Right atrium auricular region (tissue), 2 donors: Measurements from ENCODE around the gene TXNRD2. TPM values are rescaled to one million over a fixed set of nuclear protein-coding genes. Genes with fewer than 3 reads are reported as not detected.

Experiments used
- DNase-seq: peaks from one replicate; pipeline ENCODE4 v3.0.0-alpha.2; 2019; ENCODE audit warnings: low spot score
- H3K27ac ChIP-seq, 2 donors: fragments of 200-600 bp; sonication (generic); 1 replicate in 1 of 2; 2 replicates in 1 of 2; pipeline ENCODE4 v1.5.1; 2016 to 2019
- H3K27me3 ChIP-seq, 2 donors: fragments of 200-600 bp; sonication (generic); one replicate each; pipeline versions ENCODE4 v1.5.1 to v1.6.0; 2017 to 2019
- H3K36me3 ChIP-seq: fragments of 200-600 bp; sonication (generic); one replicate; pipeline ENCODE4 v1.5.1; 2016
- H3K4me1 ChIP-seq, 2 donors: fragments of 200-600 bp; sonication (generic); one replicate each; pipeline versions ENCODE4 v1.5.1 to v1.6.0; 2017 to 2019
- H3K4me3 ChIP-seq, 2 donors: fragments of 200-600 bp; sonication (generic); 1 replicate in 1 of 2; 2 replicates in 1 of 2; pipeline ENCODE4 v1.5.1; 2017 to 2019; ENCODE audit warnings: mild to moderate bottlenecking in 1 of 2, moderate library complexity in 1 of 2
- H3K9me3 ChIP-seq, 2 donors: fragments of 200-600 bp; sonication (generic); one replicate each; pipeline ENCODE4 v1.5.1; 2019
- total RNA-seq, 2 donors: library from RNA; depleted of rRNA; stranded (reverse); fragments of >200 nt; gene quantifications; one replicate each; pipeline ENCODE4 v1.1.0, GENCODE V29; 2016
- TF ChIP-seq, protein P1 (sequence below), 2 donors: fragments of 200-600 bp; sonication (generic); IDR thresholded peaks; one replicate each; pipeline ENCODE4 v1.5.1; 2019; ENCODE audit warnings: antibody characterized with exemption in 2 of 2

TXNRD2 gene
- total RNA-seq, 2 donors from 2014 or later: 16.2 to 18.4 TPM

DNA sequence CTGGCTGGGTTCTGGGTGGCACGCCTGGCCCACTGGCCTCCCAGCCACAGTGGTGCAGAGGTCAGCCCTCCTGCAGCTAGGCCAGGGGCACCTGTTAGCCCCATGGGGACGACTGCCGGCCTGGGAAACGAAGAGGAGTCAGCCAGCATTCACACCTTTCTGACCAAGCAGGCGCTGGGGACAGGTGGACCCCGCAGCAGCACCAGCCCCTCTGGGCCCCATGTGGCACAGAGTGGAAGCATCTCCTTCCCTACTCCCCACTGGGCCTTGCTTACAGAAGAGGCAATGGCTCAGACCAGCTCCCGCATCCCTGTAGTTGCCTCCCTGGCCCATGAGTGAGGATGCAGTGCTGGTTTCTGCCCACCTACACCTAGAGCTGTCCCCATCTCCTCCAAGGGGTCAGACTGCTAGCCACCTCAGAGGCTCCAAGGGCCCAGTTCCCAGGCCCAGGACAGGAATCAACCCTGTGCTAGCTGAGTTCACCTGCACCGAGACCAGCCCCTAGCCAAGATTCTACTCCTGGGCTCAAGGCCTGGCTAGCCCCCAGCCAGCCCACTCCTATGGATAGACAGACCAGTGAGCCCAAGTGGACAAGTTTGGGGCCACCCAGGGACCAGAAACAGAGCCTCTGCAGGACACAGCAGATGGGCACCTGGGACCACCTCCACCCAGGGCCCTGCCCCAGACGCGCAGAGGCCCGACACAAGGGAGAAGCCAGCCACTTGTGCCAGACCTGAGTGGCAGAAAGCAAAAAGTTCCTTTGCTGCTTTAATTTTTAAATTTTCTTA, 27.7 kb upstream of the TXNRD2 start:
- H3K36me3 ChIP-seq: peaks cover 48% of the 10 kb centered on the region
- peaks cover 0 to 8% of the 10 kb centered on the region in 2 donors for H3K4me1 ChIP-seq
- no peaks in the 10 kb centered on the region for H3K27me3 ChIP-seq
- TF ChIP-seq, protein P1, sequence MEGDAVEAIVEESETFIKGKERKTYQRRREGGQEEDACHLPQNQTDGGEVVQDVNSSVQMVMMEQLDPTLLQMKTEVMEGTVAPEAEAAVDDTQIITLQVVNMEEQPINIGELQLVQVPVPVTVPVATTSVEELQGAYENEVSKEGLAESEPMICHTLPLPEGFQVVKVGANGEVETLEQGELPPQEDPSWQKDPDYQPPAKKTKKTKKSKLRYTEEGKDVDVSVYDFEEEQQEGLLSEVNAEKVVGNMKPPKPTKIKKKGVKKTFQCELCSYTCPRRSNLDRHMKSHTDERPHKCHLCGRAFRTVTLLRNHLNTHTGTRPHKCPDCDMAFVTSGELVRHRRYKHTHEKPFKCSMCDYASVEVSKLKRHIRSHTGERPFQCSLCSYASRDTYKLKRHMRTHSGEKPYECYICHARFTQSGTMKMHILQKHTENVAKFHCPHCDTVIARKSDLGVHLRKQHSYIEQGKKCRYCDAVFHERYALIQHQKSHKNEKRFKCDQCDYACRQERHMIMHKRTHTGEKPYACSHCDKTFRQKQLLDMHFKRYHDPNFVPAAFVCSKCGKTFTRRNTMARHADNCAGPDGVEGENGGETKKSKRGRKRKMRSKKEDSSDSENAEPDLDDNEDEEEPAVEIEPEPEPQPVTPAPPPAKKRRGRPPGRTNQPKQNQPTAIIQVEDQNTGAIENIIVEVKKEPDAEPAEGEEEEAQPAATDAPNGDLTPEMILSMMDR (IDR thresholded peaks at IDR 0.05): no peak
- H3K4me3 ChIP-seq: no peak overlapping the region
- H3K27ac ChIP-seq: peak overlapping the region in 1 of 2 donors; percentile 64
- no peak for DNase-seq
- no peaks in the 10 kb centered on the region for H3K9me3 ChIP-seq

DNA sequence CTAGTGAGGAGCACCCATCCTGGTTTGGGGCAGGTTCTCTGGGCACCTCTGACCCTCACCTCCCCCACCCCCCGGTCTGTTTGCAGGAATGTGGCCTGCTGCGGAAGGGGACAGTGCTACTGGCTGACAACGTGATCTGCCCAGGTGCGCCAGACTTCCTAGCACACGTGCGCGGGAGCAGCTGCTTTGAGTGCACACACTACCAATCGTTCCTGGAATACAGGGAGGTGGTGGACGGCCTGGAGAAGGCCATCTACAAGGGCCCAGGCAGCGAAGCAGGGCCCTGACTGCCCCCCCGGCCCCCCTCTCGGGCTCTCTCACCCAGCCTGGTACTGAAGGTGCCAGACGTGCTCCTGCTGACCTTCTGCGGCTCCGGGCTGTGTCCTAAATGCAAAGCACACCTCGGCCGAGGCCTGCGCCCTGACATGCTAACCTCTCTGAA, 26.9 kb upstream of the TXNRD2 start:
- TF ChIP-seq, protein P1 (IDR thresholded peaks at IDR 0.05): no peak
- H3K27me3 ChIP-seq: no peaks in the 10 kb centered on the region
- H3K9me3 ChIP-seq: no peaks in the 10 kb centered on the region
- no peak overlapping the region for H3K4me3 ChIP-seq
- peaks cover 0 to 8% of the 10 kb centered on the region in 2 donors for H3K4me1 ChIP-seq
- H3K27ac ChIP-seq: no peak overlapping the region
- no peak for DNase-seq
- H3K36me3 ChIP-seq: peaks cover 57% of the 10 kb centered on the region

DNA sequence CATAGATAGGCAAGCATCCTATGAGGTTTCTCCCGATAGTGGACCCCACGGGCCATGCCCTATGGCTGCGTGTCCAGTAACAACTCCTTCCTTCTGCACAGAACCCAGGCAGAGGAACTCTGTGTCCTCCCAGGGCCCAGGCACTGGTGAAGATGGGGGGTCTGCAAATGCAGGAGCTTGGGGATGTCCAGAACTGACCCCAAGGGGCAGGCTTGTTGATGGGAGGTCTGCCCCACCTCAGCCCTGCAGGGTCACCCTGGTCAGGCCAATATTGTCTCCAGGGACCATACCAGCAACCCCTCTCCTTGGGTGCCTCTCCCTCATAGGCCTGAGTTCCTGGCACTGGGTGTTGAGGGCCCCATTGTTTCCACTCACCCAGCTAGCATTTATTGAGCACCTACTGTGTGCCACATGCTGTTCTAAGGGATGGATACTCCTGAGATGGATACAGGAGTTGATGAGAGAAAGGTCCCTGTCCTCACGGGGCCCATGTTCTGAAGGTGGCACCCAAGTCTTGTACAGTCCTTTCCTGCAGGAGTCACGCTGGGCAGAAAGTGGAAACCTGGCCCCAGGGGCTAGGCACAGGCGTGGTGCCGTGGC, 26.3 kb upstream of the TXNRD2 start:
- H3K4me1 ChIP-seq: peaks cover 0 to 8% of the 10 kb centered on the region in 2 donors
- no peak overlapping the region for H3K4me3 ChIP-seq
- H3K27me3 ChIP-seq: no peaks in the 10 kb centered on the region
- peaks cover 62% of the 10 kb centered on the region for H3K36me3 ChIP-seq
- no peak overlapping the region for H3K27ac ChIP-seq
- DNase-seq: no peak
- TF ChIP-seq, protein P1 (IDR thresholded peaks at IDR 0.05): no peak
- no peaks in the 10 kb centered on the region for H3K9me3 ChIP-seq

DNA sequence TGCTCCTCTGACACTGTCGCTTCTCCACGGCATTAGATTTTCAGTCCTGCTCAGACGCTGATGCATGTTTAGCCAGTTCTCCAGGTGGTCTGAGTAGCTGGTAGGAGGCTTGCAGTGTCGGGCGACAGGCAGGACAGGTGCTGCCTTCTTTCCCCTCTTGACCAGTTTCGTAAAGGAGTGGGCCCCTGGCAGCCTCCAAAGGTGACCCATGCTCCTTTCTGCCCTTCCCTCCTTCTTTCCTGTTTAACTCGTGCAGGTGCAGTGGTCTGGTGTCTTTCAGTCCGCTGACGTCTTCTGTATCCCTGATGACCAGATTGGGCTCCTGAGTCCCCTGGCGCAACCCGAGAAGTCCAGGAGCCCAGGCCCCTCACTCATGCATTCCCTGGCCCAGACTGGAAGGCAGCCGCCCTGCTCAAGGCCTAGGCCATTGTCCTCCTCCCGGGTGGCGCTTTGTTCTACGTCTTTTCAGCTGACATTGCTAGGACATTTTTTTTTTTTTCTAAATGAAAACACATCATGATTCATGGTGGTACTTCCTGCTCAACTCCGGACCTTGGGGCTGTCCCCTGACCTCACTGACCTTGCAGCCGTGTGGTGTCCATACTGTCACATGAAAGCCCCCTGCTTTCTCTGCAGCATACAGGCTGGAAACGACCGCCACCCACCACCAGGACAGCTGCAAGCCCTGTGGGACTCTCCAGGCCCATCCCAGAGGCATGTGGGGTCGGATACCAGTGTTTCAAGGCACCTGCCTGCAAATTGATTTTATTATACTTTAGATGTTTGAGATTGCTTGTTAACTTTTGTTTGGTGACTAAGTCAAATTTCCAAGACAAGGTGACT, 25.5 kb upstream of the TXNRD2 start:
- peaks cover 0 to 15% of the 10 kb centered on the region in 2 donors for H3K4me1 ChIP-seq
- no peaks in the 10 kb centered on the region for H3K9me3 ChIP-seq
- H3K27me3 ChIP-seq: no peaks in the 10 kb centered on the region
- no peak overlapping the region for H3K4me3 ChIP-seq
- H3K36me3 ChIP-seq: peaks cover 58% of the 10 kb centered on the region
- no peak for DNase-seq
- TF ChIP-seq, protein P1 (IDR thresholded peaks at IDR 0.05): no peak
- no peak overlapping the region for H3K27ac ChIP-seq

DNA sequence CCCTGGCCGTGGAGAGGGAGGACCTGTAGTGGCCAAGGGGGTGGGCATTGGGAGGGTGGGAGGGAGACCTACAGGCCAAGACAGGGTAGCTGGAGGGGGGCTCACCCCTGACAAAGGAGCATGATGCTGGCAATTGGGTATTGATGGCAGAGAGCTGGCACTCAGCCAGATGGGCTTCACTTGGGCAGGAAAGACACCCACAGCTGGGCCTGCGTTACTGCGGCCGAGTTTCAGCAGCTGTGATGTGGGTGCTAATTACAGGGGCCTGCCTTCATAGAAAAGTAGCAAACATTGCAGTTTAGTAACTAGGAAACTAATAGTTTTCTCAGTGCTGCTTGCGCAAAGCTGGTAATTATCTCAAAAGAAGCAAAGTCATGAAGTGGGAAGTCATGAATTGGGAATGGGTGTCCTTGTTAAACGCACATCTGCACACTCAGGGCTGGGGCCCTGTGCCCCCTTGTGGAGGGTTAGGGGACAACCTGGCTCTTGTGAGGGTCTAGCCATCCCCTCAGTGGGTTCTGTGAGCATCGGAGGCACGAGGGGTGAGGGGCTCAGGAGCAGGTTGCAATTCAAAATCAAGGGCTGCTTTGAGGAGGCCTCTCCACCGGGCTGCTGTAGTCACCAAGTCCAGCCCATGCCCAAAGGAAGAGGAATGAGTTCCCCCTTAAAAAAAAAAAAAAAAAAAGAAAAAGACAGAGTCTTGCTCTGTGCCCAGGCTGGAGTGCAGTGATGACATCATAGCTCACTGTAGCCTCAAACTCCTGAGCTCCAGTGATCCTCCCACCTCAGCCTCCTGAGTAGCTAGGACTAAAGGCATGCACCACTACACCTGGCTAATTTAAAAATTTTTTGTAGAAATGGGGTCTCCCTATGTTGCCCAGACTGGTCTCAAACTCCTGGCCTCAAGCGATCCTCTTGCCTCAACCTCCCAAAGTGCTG, 24.4 kb upstream of the TXNRD2 start:
- Histone ChIP-seq H3K27ac (no peak overlapping the region), H3K4me3 (no peak overlapping the region), H3K9me3 (no peaks in the 10 kb centered on the region), H3K27me3 (no peaks in the 10 kb centered on the region), H3K36me3 (peaks cover 47% of the 10 kb centered on the region), H3K4me1 (peaks cover 0 to 20% of the 10 kb centered on the region in 2 donors)
- no peak for DNase-seq
- TF ChIP-seq, protein P1 (IDR thresholded peaks at IDR 0.05): no peak
